GM18498 (cell line): Measurements from ENCODE around the gene NBEAL2.
A peak's percentile ranks its signal among the peaks of the same experiment; 100 is the strongest.

ENCODE experiments used
- ATAC-seq: cut with Tn5 transposase; IDR thresholded peaks from one replicate; pipeline ENCODE4 v1.9.1; 2021; ENCODE audit warnings: mild to moderate bottlenecking, moderate library complexity; ENCODE audit not compliant: unreplicated experiment

The NBEAL2 gene

DNA sequence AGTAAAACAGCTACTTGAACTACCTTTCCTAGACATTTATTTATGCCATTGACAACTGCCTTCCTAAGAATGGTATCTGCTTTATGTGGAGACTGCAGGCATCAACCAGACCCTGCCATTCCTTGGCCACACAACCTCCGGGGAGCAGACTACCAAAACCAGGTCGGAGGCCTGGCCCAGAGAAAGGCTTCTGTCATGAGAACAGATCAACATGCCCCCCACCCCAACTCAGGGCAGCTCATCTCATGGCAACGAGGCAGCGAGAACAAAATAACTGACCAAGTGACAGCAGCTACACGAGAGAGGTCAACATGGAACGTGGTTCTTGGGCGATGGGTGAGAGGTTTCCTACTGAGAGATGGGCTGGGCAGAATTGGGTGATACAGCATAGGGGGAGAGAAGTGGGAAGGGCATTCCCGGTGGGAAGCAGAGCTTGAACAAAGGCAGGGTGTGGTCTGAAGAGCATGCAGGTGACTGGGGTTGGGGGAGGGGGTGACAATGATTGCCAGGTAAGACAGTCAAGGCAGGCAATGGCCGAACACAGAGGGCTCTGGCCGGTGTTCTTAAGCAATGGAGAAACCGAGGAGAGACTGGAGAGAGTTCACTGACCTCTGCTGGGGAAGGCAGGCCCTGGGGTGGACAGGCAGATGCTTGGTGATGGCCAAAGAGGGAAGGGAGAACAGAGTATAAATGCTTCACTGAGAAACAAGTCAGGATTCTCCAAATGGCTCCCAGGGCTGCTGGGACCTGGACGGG, 36.8 kb upstream of the NBEAL2 start:
- ATAC-seq: no peak

DNA sequence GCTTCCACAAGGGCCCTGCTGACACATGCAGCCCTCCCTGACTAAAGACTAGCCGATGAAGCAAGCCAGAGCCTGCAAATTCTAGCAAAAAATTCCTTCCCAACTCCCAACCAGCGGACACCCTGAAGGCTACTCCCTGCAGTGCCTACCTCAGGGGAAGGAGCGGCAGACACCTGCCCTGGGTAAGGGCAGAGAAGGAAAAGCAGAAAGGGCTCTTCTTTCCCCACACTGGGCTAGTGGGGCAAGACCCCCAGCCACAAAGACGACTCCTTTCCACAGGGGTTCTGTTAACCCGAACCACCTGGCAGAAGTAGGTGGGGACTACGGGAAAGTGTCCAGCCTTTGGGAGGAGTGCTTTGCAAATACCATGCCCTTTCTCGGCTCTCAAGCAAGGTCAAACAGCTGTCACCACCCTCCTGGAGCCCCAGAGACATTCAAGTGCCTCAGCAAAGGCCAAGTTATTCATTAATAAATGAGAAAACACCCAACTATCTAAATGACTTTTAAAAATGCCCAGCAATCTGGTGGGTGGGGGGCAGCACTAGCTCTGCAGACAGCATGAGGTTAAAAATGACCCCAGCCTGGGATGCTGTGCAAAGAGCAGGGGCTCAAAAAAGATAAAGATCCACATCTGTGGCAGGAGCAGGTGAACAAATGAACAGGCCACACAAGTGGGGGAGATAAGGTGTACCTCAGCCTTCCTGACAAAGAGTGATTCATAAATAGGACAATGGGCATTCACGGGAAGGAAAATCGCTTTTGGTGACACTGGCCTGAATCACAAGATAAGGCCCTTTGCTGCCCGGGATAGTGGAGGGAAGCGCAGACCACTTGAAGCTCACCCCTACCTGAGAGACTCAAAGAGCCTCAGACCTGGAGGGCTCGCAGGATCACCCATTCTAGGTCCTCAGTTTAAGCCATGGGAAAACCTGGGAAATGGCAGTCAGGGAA, 36.0 kb upstream of the NBEAL2 start:
- no peak for ATAC-seq

GRCh38 chr3:46944191-46944590, 35.3 kb upstream of the NBEAL2 start:
- no peak for ATAC-seq

DNA sequence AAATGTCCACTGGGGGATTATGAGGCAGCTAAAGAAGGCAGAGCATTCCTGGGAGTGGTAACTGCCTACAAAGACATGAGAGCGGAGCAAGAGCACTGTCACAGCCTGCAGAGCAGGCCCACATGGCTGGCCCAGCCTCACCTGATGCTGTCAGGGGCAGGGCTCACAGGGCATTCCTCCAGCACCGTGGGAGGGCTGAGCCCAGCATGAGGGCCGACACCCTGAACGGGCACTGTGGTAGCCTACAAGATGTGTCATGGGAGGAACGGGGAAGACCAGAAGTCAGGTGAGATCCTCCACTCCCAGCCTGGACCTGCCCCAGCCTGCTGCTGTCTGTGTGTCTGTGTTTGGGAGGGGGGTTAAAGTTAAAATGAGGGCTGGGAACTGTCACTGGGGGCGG, 33.0 kb upstream of the NBEAL2 start:
- ATAC-seq: no peak

DNA sequence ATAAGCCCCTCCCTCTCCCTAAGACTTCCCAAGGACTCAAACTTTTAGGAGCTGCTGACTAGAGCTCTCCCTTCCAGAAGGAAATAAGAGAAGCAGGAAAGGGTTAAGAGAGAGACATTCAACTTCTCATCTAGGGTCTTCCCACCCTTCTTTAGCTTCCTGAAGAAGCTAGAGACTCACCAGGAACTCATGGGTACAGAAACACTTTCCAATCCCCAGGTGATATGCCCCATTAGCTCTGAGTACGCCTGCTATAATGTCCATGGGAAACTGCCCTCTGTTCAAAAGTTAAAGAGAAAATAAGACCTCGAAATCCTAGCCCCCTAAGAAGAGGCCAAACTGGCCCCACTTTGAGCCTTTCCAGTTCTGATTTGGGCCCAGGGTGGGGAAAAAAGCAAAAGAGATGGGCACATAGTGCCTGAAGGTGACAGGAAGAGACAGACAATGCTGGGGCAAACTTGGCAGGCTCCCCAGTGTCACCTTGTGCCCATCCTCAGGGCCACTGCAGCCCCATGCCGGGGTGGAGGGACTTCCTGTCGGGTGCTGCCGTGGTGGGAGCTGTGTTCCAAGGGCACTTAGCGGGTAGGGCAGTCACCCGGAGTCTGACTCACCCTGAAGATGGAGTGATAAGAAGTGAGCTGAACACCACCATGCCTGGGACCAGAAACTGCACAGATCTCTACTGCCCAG, 32.5 kb upstream of the NBEAL2 start:
- ATAC-seq: no peak

GRCh38 chr3:46947546-46947901, 31.9 kb upstream of the NBEAL2 start:
- ATAC-seq: no peak

GRCh38 chr3:46947981-46948791, 31.3 kb upstream of the NBEAL2 start:
- ATAC-seq: no peak

DNA sequence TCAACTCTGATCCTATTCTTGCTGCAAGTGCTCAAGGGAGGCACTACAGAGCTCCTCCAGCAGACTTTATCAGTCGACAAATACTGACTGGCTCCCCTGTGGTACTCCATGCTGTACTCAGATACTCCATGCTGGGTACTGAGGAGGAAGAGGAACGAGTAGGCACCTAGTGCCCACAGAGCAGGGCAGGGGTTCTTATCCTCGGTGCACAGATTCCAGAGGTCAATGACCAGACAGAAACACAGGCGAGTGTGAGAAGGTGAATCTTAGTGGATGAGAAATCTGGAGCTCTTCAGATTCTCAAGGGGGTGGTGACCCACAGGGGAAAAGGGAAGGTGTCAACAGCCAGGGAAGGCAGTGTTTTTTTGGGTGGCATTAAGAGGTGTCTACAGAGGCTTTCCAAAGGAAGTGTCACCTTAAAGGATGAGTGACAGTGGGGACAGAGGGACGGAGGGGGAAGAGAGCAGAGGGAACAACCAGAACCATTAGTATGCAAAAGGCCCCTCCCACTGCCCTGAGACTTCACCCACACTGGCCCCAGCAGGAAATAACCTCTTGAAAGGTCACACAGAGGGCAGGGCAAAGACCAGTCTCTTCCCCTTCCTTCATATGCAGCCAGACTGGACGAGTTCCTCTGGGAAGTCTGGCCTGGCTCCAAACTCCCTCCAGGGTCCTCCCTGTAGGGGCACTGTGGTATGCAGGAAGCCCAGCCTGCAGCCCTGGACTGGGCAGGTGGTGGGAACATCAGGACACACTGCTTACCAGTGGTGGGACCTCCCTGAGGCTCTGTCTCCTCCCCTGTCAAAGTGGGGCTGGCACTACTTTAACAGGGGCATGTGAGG, 30.4 kb upstream of the NBEAL2 start:
- peak; percentile 51 for ATAC-seq

DNA sequence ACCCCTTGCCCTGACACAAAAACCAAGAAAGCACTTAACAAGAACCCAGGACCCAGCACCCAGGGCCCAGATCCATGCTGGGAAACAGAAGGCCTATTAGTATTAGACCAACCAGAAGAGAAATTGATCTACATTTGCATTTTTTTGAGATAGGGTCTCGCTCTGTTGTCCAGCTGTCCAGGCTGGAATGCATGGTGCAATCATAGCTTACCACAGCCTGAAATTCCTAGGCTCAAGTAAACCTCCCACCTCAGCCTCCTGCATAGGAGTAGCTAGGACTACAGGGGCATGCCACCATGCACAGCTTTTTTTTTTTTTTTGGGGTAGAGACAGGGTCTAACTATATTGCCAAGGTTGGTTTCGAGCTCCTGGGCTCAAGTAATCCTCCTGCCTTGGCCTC, 29.3 kb upstream of the NBEAL2 start:
- no peak for ATAC-seq

GRCh38 chr3:46950650-46951241, 28.7 kb upstream of the NBEAL2 start:
- ATAC-seq: no peak

DNA sequence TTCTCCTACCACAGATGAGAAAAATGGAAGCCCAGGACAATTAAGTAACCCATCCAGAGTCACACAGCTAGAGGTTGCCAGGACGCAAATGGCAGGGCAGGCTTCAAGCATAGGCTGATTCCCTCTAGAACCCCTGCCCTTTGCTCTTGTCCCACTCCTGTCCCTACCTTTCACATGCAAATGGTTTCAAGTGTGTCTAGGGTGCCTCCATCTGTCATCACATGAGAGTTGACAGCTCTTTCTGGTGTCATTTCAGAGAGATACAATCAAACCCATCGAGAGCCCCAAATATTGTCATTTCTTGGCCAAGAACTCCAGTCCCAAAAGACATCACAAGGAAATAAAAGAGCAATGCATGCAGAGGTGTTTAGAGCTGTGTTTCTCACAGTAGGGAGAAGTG, 26.7 kb upstream of the NBEAL2 start:
- no peak for ATAC-seq

- ATAC-seq: no peak
Observed at GRCh38 chr3:46953234-46954010, 26.0 kb upstream of the NBEAL2 start.

DNA sequence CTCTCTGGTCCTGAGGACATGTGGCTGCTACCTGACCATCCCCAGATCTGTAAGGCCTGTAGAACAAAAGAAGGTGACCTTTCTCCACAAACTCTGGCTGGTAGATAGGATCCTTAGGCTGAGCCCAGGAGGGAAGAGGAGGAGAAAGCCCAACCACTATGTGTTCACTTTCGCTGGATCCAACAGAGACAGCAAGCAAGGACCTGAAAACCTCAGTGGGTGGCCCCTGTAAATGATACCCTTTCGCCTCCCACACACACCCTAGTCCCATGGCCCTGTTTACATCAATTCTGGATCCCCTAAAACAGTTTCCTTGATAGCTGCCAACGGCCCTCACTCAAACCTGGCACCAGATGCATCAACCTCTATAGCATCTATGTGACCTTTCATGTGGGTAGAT, 25.3 kb upstream of the NBEAL2 start:
- no peak for ATAC-seq

DNA sequence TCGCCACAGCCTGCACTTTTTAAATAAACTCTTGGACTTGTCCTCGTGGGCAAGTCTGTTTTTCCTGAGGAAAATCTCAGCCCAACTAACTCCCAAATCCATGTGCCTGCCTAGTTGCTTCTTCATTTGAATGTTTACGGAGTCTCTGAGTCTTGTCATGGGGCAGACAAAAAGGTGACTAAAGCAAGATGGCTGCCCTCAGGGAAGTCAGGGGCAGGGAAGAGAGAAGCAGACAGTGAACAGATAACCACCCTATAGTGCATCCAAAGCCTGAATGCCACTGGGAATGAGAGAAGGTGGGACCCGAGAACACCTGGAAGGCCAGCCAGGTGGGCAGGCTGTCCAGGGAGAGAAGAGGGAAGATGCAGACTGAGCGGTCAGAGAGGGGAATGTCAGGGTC, 24.3 kb upstream of the NBEAL2 start:
- ATAC-seq: no peak

DNA sequence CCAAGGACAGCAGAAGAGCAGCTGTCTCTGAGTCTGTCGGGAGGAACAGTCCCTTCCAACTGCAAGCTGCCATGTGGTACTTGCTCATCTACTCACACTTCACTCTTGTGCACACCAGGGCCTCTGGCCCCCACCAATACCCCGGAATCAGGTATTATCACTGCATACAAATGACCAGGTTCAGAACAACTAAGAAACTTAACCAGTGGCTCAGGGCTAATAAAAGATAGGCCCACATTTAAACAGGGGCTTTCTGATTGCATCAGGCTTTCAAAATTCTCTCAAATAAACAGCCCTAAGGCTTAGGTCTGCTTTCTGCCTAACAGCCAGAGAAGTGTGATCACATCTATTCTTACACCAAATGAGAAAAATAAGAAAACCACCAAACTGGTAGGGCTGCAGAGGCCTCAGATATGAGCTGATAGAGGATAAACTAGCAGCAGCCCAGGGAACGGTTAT, 23.6 kb upstream of the NBEAL2 start:
- ATAC-seq: peak; percentile 51

DNA sequence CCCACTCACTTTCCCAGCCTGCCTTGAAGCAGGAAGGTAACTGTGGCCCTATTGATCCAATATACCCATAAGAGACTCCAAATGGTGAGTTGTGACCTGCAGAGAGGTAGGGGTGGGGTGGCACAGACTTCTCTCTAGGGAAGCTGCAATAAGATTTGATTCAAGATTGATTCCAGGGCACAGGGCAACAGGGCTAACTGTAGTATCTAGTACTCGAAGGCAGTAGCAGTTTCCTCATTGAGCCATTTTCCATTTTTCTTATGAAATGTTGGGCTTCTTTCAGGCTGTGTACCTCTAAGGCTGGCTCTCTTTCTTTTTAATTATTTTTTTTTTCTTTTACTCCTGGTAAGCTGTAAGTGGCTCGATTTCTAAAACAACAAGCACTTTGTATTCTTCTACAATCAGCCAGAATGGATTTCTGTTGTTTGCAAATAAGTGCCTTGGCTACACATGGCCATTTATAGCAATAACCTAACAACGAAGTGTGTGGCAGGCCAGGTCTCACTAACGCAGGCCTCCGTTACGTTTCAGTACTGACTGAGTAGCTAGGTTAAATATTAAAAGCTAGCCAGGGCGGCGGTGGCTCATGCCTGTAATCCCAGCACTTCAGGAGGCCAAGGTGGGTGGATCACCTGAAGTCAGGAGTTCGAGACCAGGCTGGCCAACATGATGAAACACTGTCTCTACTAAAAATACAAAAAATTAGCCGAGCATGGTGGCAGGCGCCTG, 22.2 kb upstream of the NBEAL2 start:
- no peak for ATAC-seq

GRCh38 chr3:46958467-46959160, 20.9 kb upstream of the NBEAL2 start:
- ATAC-seq: no peak
